RWPE1 (cell line): Measurements from ENCODE around the gene IL9.

Source experiments
- CTCF ChIA-PET: fragments of 350-600 bp; sonication (Branson Sonifier 250); formaldehyde crosslinking; extraction: SDS; loops from one replicate; lab custom pipeline; 2021; lab: Yijun Ruan, JAX
- POLR2A ChIA-PET: fragments of 400-600 bp; formaldehyde crosslinking; extraction: SDS; loops from one replicate; lab custom pipeline; 2020; ENCODE audit warnings: antibody characterized with exemption; ENCODE audit not compliant: low non-redundant PET; lab: Yijun Ruan, JAX
- DNase-seq: peaks from one replicate; pipeline ENCODE4 v3.0.0; 2012; ENCODE audit warnings: low spot score
- H3K27ac ChIP-seq: fragments of 450-650 bp; 2 replicates; pipeline ENCODE4 v1.5.1; 2017
- TF ChIP-seq, protein P1 (sequence below): fragments of 450-650 bp; conservative IDR thresholded peaks from 2 replicates; pipeline ENCODE4 v1.5.1; 2017; ENCODE audit warnings: low read depth, mild to moderate bottlenecking

The IL9 gene

DNA sequence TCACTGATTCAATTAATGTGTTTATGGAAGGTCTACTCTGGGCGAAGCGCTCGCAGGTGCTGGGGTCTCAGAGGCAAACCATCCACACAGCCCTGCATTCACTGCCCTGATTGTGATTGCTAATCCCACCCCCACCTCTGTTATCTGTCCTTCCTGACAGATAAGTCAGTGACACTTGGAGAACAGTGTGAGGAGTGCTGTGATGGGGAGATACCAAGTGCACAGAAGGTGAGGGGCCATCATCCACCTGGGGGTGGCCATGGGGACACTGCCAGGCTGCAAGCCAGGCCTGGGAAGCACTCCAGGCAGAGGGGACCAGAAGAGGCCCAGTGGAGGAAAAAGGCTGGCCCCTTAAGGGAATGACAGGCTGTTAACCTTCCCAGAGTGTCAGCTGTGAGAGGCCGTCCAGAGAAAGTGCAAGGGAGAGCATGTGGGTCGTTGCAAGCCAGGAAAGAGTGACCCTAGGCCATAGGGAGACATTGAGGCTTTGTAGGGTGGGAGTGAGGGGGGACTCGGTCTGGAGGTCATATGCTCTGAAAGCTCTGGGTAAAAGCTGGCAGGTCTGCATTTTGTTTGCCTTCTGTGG lies 18.0 kb downstream of the IL9 start:
- ChIA-PET POLR2A (no interaction called here), CTCF (no interaction called here)
- no peak overlapping the region for H3K27ac ChIP-seq
- DNase-seq, result no peak
- TF ChIP-seq, protein P1, sequence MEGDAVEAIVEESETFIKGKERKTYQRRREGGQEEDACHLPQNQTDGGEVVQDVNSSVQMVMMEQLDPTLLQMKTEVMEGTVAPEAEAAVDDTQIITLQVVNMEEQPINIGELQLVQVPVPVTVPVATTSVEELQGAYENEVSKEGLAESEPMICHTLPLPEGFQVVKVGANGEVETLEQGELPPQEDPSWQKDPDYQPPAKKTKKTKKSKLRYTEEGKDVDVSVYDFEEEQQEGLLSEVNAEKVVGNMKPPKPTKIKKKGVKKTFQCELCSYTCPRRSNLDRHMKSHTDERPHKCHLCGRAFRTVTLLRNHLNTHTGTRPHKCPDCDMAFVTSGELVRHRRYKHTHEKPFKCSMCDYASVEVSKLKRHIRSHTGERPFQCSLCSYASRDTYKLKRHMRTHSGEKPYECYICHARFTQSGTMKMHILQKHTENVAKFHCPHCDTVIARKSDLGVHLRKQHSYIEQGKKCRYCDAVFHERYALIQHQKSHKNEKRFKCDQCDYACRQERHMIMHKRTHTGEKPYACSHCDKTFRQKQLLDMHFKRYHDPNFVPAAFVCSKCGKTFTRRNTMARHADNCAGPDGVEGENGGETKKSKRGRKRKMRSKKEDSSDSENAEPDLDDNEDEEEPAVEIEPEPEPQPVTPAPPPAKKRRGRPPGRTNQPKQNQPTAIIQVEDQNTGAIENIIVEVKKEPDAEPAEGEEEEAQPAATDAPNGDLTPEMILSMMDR, result no peak

DNA sequence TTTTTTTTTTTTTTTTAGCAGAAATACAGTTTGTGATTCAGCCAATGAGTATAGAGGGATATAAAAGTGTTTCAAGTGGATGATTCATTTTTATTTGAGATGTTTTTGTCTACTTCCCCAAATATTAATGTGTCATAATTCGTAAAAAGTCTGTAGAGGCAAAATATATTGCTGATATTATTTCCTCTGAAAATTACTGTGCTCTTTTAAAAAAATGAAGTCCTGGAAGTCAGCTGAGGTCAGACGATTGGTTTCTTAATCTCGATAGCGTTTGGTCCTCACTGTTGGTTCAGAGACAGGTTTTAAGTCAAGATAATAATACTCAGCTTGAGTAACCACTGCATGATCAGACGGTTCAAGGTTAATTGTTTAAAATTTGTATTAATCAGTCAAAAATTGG lies 19.5 kb downstream of the IL9 start:
- H3K27ac ChIP-seq, result no peak overlapping the region
- TF ChIP-seq, protein P1, result no peak
- no peak for DNase-seq
- ChIA-PET POLR2A (no interaction called here), CTCF (interaction anchor here (0.9 kb wide), 1 partner anchor 9 kb away, joined by 3 read pairs; no protein-coding TSS in a partner anchor)

DNA sequence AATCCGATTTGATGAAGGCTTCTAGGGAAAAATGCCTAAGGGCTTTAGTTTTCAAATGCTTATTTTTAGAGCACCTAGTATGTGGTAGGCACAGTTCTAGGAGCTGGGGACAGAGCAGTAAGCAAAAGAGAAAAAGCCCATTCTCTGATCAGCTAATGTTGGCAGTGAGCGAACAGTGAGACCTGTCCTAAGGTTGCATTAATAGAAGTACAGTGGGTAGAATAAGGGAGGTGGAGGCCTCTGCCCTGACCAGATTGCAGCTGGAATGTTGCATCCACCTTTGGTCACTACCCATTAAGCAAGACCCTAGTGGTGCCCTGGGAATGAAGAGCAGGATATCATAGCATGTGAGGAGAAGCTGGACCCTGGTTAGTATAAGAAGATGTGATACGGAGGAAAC lies 20.1 kb downstream of the IL9 start:
- ChIA-PET CTCF (interaction anchor here (0.8 to 1.5 kb wide), 3 partner anchors 9 to 70 kb away, joined by 3 read pairs; no protein-coding TSS in a partner anchor), POLR2A (no interaction called here)
- TF ChIP-seq, protein P1, result no peak
- no peak overlapping the region for H3K27ac ChIP-seq
- DNase-seq, result no peak

DNA sequence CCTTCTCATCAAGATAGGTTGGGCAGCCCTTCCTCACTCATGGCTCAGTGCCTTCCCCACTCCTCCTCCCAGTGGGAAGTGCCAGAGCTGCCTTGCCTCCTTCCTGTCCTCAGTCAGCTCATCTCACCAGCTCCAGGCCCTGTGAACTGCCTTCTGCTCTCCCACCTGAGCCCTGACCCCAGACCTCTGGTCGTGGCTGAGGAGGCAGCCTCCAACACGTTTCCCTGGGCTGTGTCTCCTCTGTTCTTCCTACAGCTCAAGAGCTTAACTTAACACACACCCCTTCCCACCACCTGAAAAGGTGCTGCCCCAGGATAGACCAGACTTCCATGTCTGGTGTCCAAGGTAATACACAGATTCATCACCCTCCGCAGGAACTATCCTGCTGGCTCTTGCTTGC lies 21.2 kb downstream of the IL9 start:
- H3K27ac ChIP-seq, result no peak overlapping the region
- DNase-seq, result no peak
- TF ChIP-seq, protein P1, result no peak
- POLR2A ChIA-PET, result no interaction called here
- CTCF ChIA-PET, result interaction anchor here (0.5 to 1.5 kb wide), 3 partner anchors 45 to 308 kb away, joined by 3 read pairs; no protein-coding TSS in a partner anchor

DNA sequence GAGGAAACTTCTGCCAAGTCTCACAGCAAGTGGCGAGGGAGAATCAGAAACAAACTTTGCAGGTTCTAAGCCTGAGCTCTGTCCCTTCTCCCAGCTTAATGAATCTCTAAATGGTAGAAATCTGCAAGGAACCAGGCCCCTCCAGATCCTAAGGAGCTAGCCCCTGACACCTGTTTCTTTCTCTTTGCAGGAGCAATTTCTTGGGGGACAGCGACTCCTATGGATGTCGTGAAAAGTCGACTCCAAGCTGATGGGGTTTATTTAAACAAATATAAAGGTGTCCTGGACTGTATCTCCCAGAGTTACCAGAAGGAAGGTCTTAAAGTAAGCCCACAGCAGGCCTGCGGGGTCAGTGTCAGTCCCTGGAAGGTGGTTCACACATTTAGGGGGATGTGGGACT lies 21.8 kb downstream of the IL9 start:
- no peak for DNase-seq
- ChIA-PET POLR2A (no interaction called here), CTCF (interaction anchor here (0.6 to 1.5 kb wide), 4 partner anchors 17 to 903 kb away, joined by 3 to 6 read pairs (median 4); no protein-coding TSS in a partner anchor)
- TF ChIP-seq, protein P1, result no peak
- H3K27ac ChIP-seq, result no peak overlapping the region

DNA sequence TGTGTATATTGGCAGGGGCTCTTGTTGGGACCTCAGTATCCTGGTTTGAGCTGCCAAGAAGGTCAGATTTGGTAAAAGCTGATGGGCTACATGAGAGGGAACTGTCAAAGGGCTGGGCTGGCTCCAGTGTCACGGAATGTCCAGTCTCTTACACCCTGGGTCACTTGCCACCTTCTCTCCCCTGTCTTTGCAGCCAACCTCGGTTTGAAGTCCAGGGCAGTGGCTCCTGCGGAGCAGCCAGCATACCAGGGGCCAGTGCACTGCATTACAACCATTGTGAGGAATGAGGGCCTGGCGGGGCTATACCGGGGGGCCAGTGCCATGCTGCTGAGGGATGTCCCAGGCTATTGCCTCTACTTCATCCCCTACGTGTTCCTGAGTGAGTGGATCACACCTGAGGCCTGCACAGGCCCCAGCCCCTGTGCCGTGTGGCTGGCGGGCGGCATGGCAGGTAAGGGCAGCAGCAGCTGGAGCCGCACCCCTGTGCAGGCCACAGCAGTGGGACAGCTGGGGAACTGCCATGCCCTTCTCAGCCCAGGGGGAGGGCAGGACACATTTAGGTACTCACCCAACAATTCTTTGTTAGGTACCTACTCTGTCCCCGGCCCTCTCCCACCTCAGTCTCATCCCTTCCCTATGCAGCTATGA lies 24.2 kb downstream of the IL9 start:
- ChIA-PET CTCF (no interaction called here), POLR2A (no interaction called here)
- no peak overlapping the region for H3K27ac ChIP-seq
- DNase-seq, result no peak
- TF ChIP-seq, protein P1, result no peak
